GM12873 (cell line): ENCODE results near the gene RORB.

Experiments
- TF ChIP-seq, protein P1 (sequence below): IDR thresholded peaks from 2 replicates; pipeline ENCODE4 v1.5.1; 2012; ENCODE audit warnings: low read depth, mild to moderate bottlenecking, moderate library complexity, low read length, control low read depth; ENCODE audit not compliant: insufficient read depth; ENCODE audit errors: missing control alignments

Gene RORB

DNA sequence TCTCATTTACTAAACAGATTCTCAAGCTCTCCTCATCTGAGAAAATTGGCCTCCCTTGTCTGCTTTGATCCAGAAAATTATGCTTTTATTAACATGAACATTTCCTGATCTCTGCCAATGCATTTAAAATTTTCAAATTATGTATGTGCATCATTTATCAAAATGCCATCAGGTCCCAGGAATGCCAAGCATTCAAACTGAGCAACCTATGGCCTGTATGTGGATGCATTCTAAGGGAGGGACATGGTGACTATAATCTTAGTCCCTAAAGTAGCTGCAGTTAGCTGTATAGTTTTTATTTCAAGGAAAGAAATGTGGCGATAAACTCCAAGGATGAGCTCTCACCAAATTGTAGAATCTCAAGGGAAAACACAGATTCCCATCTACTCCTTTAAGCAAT is 9.7 kb upstream of the RORB start:
- TF ChIP-seq, protein P1, sequence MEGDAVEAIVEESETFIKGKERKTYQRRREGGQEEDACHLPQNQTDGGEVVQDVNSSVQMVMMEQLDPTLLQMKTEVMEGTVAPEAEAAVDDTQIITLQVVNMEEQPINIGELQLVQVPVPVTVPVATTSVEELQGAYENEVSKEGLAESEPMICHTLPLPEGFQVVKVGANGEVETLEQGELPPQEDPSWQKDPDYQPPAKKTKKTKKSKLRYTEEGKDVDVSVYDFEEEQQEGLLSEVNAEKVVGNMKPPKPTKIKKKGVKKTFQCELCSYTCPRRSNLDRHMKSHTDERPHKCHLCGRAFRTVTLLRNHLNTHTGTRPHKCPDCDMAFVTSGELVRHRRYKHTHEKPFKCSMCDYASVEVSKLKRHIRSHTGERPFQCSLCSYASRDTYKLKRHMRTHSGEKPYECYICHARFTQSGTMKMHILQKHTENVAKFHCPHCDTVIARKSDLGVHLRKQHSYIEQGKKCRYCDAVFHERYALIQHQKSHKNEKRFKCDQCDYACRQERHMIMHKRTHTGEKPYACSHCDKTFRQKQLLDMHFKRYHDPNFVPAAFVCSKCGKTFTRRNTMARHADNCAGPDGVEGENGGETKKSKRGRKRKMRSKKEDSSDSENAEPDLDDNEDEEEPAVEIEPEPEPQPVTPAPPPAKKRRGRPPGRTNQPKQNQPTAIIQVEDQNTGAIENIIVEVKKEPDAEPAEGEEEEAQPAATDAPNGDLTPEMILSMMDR, result no peak

- TF ChIP-seq, protein P1, result no peak
These were observed 3.6 kb upstream of the RORB start for GRCh38 chr9:74493512-74493911.

DNA sequence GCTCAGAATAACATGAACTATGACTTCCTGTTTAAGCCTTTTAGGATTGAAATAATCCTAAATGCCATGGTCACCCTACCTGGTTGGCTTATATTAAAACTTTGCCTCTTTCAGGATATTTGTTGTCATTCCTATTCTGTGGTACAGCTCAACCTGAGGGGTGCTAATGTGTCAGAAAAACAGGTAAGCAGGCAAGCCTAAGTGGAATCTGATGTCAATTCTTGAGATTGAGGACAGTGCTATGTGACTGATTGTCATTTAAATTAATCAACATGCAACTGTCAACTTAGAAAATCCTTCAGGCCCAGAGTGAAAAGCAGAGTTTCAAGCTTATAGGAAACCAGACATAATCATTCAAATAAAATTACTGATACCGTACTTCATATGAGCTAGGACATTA is 2.6 kb upstream of the RORB start:
- TF ChIP-seq, protein P1, result no peak

DNA sequence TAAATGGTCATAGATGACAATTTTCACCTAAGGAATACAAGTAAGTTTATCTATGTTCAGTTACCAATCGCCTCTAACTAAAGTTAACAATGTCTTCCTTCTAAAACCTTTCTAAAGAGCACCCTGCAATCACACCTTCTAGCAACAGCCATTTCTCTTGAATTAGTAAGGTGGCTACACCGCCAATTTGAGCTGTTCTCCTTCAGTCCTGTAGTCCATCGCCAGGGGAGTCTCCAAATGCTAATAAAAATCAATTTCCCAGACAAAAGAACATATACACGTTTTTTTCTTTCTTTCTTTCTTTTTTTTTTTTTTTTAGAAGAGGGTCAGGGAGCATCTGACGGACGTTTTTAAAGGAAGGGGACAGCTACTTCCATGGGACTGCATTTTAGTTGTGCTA is 729 bp upstream of the RORB start:
- TF ChIP-seq, protein P1, result no peak

DNA sequence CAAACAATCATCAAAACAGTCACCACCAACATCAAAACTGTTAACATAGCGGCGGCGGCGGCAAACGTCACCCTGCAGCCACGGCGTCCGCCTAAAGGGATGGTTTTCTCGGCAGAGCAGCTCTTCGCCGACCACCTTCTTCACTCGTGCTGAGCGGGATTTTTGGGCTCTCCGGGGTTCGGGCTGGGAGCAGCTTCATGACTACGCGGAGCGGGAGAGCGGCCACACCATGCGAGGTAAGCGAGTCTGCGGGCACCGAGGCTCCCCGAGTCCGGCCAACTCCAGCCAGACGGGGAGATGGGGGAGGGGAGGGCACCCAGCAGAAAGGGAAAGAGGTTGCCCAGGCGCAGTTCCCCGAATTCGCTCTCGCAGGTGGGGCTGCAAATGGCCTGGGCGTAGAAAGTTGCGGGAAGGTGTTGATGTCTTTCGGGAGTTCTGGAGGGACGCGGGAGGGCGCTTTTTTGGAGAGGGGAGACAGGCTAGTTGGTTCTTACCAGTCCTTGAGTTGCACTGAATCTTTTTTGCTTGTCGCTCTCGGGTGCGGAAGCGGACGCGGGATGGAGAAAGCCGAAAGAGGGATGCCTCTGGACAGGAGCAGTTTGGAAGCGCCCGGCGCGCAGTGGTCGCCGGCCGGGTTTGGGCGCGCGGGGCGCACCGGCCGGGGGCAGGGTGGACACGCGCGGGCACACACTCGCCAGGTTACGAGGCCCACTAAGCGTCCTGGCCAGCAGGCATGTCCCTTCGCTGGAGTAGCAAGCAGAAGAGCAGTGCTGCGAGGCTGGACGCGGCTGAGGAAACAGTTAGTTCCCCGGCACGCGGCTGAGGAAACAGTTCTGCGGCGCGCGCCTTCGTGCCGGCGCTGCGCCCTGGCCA is 849 bp downstream of the RORB start:
- TF ChIP-seq, protein P1, result no peak

- TF ChIP-seq, protein P1, result no peak
These were observed 1.5 kb downstream of the RORB start for GRCh38 chr9:74498621-74499095.

- TF ChIP-seq, protein P1, result no peak
These were observed 2.0 kb downstream of the RORB start for GRCh38 chr9:74499111-74499601.
